Muscle of leg (tissue), 11 donors: ENCODE data around the gene GFM1. TPM values are rescaled to one million over a fixed set of nuclear protein-coding genes. Genes with fewer than 3 reads are reported as not detected.

Experiments used
- DNase-seq: peaks from one replicate; pipeline ENCODE4 v3.0.0; 2013
- H3K27ac ChIP-seq: one replicate; pipeline ENCODE4 v1.5.1; 2013; ENCODE audit warnings: mild to moderate bottlenecking, low read length, control low read depth
- H3K27me3 ChIP-seq: one replicate; pipeline ENCODE4 v1.6.1; 2013; ENCODE audit warnings: low read length; ENCODE audit not compliant: control insufficient read depth, insufficient read depth
- H3K36me3 ChIP-seq: one replicate; pipeline ENCODE4 v1.6.1; 2013; ENCODE audit warnings: low read length; ENCODE audit not compliant: control insufficient read depth, insufficient read depth
- H3K4me1 ChIP-seq: one replicate; pipeline ENCODE4 v1.6.1; 2013; ENCODE audit warnings: low read length; ENCODE audit not compliant: control insufficient read depth, insufficient read depth
- H3K4me3 ChIP-seq: one replicate; pipeline ENCODE4 v1.5.1; 2013; ENCODE audit warnings: low read length, control low read depth
- H3K9me3 ChIP-seq: replicated peaks from 2 replicates; pipeline ENCODE4 v1.6.1; 2013; ENCODE audit warnings: low read depth, low read length; ENCODE audit not compliant: control insufficient read depth
- WGBS: methylation state at CpG from one replicate; pipeline ENCODE4 v1.1.5; 2013; ENCODE audit warnings: missing lambda C conversion rate; ENCODE audit not compliant: insufficient coverage; 5-methylcytosine and 5-hydroxymethylcytosine counted together
- polyA plus RNA-seq, 8 donors: library from polyadenylated mRNA; unstranded; fragments of 120-200 nt; gene quantifications; one replicate each; pipeline versions ENCODE4 v1.2.1 to v1.2.3, GENCODE V29; 2013; ENCODE audit warnings: inconsistent platforms in 1 of 8, low replicate concordance in 1 of 8; ENCODE audit not compliant: insufficient read length in 8 of 8, insufficient read depth in 1 of 8
- total RNA-seq: library from RNA; stranded (reverse); fragments of 120-200 nt; gene quantifications from one replicate; pipeline ENCODE4 v1.2.4, GENCODE V29; 2013

GFM1 gene
- total and polyA plus RNA-seq, 9 donors, result 26.9 to 45.9 (median 32.2) TPM

DNA sequence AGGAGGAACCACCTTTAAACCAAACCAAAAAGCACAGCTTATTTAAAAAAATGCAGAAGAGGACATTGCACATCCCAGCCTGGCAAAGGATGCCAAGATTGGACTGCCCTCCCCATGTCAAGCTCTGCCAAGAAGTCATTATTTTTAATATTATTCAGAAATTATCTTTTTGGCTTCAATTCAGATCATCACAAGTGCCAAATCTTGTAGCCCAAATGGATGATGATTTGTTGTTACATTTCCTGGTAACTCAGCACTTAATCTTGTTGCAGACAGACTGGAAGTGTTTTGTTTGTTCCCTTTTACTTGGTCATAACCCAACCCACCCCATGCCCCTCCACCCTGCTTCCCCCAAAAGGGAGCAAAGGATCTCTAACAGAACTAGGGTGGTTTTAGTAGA, 56.2 kb downstream of the GFM1 start:
- H3K27me3 ChIP-seq, result no peaks in the 10 kb centered on the region
- H3K4me1 ChIP-seq, result no peaks in the 10 kb centered on the region
- no peaks in the 10 kb centered on the region for H3K9me3 ChIP-seq
- H3K4me3 ChIP-seq, result no peak overlapping the region
- peaks cover 14% of the 10 kb centered on the region for H3K36me3 ChIP-seq
- DNase-seq, result no peak
- no peak overlapping the region for H3K27ac ChIP-seq

DNA sequence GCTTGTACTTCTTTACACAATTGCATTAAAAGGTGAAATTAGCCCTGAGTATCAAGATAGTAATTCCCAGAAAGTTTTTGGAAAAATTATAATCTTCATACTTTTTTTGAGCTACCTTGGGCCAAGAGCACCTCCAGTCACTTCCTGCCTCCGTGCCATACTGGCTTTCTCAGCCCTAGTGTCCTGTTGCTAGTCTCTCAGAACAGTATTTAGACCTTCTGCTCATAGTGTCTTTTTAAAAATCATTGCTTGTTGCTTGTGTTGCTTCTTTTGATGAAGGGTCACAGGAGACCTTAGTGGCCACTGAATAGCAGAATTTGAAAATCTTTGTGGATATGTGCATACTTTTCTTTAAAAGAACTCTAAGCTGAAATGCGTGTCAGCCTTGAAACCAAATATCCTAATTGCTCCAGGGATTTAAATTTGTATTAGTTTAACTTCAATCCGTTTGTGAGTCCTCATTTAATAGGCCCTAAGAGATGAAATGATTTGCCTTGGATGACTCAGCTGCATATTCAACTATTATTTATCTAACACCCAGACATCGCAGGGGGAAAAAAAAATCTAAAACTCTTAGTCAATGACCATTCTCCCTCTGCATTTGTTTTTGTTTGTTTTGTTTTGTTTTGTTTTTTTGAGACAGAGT, 57.2 kb downstream of the GFM1 start:
- no peaks in the 10 kb centered on the region for H3K9me3 ChIP-seq
- no peak for DNase-seq
- WGBS, result no CpG with 5 or more reads among the region's 4 CpGs
- H3K4me3 ChIP-seq, result no peak overlapping the region
- no peaks in the 10 kb centered on the region for H3K4me1 ChIP-seq
- no peaks in the 10 kb centered on the region for H3K27me3 ChIP-seq
- no peak overlapping the region for H3K27ac ChIP-seq
- peaks cover 18% of the 10 kb centered on the region for H3K36me3 ChIP-seq

DNA sequence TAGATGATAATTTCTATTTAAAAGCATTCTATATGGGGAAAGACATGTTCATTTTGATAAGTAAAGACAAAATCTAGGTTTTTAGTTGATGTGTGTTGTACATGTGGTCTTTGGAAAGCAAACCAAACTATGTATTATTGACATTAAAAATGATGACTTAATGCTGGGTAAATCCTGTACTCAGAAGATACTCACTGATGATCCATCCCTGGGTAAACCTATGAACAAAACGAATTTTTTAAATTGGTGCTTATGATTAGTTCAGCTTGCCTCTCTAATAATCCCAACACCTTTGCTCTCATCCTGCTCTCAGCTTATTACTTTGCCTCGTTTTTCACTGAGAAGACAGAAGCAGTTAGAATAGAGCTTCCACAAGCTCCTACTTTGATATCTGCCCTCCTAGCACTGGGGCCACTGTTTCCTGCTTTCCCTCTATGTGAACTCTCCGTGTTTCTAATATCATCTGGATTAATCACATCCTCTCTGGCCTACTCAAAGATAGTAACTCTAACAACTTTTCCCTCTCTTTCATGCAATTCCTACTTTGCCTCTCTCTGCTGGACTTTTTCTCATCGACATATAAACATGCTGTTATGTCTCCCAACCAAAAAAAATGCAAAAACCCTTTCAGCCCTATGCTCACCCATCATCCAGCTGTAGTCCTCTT, 58.6 kb downstream of the GFM1 start:
- H3K4me1 ChIP-seq, result no peaks in the 10 kb centered on the region
- H3K36me3 ChIP-seq, result peaks cover 16% of the 10 kb centered on the region
- H3K27ac ChIP-seq, result no peak overlapping the region
- H3K9me3 ChIP-seq, result no peaks in the 10 kb centered on the region
- WGBS, result 76% methylated on average over 2 of the region's 4 CpGs
- DNase-seq, result no peak
- H3K27me3 ChIP-seq, result no peaks in the 10 kb centered on the region
- H3K4me3 ChIP-seq, result no peak overlapping the region

DNA sequence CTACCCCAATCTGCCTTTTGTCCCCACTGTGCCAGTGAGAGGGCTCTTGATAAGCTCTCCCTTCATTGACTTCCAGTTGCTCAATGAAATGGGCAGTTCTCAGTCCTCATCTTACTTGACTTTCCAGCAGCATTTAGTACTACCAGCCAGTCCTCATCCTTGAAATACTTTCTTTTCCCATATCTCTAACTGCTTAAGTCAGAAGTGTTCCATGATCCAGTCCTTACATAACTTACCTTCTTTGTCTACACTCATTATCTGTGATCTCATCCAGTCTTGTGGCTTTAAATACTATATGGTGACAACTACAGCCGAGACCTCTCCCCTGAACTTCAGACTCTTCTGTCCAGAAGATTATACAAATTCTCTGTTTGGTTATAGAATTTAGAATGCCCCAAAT, 59.2 kb downstream of the GFM1 start:
- no peak for DNase-seq
- Histone ChIP-seq H3K4me3 (no peak overlapping the region), H3K27me3 (no peaks in the 10 kb centered on the region), H3K27ac (no peak overlapping the region), H3K9me3 (no peaks in the 10 kb centered on the region), H3K36me3 (peaks cover 16% of the 10 kb centered on the region), H3K4me1 (no peaks in the 10 kb centered on the region)
- no CpG with 5 or more reads among the region's 1 CpG for WGBS

DNA sequence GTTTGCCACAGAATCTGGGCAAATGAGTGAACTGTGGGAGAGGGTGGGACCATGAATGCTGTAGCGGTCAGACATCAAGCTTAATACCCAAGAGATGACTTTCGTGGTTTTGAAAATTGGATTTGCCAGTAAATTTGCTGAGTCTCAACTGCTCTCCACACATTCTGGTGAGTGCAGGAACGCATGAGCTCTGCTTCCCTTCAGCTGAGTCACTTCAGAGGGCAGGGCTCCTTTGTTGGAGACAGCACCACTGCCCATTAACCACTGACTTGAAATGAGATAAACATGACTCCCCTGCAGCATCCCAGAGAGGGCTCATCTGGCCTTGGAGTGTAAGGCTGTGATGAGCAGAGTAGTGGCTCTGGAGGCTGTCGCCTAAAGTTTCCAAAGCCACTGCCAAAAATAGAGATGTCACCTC, 65.3 kb downstream of the GFM1 start:
- DNase-seq, result no peak
- Histone ChIP-seq H3K36me3 (peaks cover 43% of the 10 kb centered on the region), H3K9me3 (no peaks in the 10 kb centered on the region), H3K4me3 (no peak overlapping the region), H3K27me3 (no peaks in the 10 kb centered on the region), H3K27ac (no peak overlapping the region), H3K4me1 (no peaks in the 10 kb centered on the region)
- 58% methylated on average over 3 of the region's 4 CpGs for WGBS

DNA sequence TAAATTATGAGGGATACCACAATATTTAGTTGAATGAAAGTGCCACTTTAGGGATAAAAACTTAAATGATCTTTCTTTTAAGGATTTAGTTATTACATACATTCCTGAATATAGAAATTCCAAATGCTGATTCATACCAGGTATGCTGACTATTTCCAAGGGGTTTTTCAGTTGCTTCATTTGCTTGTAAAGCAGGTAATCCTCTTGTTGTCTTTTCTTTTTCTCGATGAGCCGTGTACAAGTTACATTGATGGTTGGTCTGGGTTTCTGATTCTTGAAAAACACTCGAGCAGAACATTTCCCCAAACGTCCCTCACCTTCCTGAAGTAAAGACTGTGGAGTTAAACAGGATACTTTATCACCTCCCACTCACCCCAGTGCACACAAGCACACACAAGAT, 66.3 kb downstream of the GFM1 start:
- no CpG with 5 or more reads among the region's 4 CpGs for WGBS
- Histone ChIP-seq H3K27me3 (no peaks in the 10 kb centered on the region), H3K4me1 (no peaks in the 10 kb centered on the region), H3K4me3 (no peak overlapping the region), H3K9me3 (no peaks in the 10 kb centered on the region), H3K36me3 (peaks cover 38% of the 10 kb centered on the region), H3K27ac (no peak overlapping the region)
- DNase-seq, result no peak

DNA sequence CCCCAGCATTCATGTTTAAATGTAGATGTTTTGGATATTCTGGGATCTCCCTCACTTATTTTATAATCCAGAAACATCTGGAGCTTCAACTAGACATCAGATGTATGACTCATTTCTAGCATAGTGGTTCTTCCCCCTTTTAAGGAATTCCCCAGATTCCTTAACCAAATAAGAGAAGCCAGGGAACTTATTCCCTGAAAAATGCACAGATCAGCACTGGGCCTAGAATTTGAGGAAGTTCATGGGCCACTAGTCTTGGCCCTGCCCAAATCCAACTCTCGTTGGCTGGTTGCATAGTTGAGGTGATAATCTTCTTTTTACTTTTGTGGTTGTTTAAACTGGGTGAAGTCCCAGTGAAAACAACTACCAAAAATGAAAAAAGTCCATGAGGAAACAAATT, 67.6 kb downstream of the GFM1 start:
- Histone ChIP-seq H3K27ac (no peak overlapping the region), H3K4me1 (no peaks in the 10 kb centered on the region)
- no CpG with 5 or more reads among the region's 1 CpG for WGBS

DNA sequence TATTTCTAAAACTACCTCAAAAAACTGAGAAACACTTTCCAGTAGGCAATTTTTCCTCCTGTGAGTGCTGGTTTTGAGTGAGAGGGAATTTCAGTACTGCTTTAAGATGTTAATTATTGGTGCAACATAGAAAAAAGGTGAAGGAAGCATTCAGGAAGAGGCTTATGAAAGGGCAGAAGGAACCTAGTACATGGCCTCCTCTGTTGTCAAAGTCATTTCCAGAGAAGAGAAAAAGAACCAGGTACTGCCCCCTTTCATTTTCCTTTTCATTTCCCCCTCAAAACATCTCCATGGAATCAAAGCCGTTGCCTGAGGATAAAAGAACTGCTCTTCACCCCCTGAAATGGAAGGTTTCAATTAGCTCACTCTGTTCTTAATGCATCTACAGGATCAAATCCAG, 68.1 kb downstream of the GFM1 start:
- peaks cover 34% of the 10 kb centered on the region for H3K36me3 ChIP-seq
- no CpG with 5 or more reads among the region's 1 CpG for WGBS
- peak overlapping the region; percentile 29 for H3K27ac ChIP-seq
- H3K27me3 ChIP-seq, result no peaks in the 10 kb centered on the region
- H3K9me3 ChIP-seq, result no peaks in the 10 kb centered on the region
- no peak for DNase-seq
- no peaks in the 10 kb centered on the region for H3K4me1 ChIP-seq
- no peak overlapping the region for H3K4me3 ChIP-seq

More for the DNA sequence above, 67.6 kb downstream of the GFM1 start:
- DNase-seq, result peak; percentile 51
- H3K9me3 ChIP-seq, result no peaks in the 10 kb centered on the region
- H3K36me3 ChIP-seq, result peaks cover 34% of the 10 kb centered on the region
- H3K27me3 ChIP-seq, result no peaks in the 10 kb centered on the region
- no peak overlapping the region for H3K4me3 ChIP-seq

DNA sequence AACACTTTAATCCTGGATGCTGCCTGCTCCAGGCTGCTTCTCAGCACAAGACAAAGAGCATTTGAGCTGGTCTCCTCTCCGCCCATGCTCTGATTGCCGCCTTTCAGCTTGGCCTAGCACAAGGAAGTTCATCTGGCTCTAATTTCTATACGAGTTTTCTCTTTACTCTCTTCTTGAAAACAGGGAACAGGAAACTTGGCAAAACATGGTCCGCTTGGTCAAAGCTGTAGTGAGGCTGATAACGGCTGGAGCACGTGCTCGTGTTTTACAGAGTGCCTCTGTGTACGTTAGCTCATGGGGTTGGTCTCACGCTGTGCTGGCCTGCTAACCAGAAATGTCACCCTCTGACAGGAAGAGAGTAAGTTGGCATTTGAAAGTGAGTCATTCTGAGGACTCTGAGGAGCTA, 68.8 kb downstream of the GFM1 start:
- Histone ChIP-seq H3K27me3 (no peaks in the 10 kb centered on the region), H3K4me1 (no peaks in the 10 kb centered on the region), H3K36me3 (peaks cover 34% of the 10 kb centered on the region), H3K9me3 (no peaks in the 10 kb centered on the region), H3K4me3 (no peak overlapping the region), H3K27ac (peak overlapping the region; percentile 29)
- WGBS, result 66% methylated on average over 8 of the region's 9 CpGs
- peak; percentile 37 for DNase-seq

DNA sequence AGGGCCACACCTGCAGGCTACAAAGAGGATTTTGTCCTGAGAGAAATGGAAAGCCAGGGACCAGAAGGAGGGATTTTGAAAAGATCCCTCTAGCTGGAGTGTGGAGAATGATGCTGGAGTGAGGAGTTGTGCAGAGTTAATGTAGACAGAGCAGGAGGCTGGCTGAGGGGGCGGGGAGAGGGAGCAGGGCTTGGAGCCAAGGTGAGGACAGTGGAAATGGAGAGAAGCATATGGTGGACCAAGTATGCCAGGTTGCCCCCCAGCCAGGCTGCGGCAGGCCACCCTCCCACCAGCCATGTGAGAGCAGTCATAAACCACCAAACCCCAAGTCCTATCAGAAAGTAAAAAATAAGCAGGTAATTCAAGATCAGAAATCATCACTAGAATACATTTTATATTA, 73.2 kb downstream of the GFM1 start:
- Histone ChIP-seq H3K4me3 (no peak overlapping the region), H3K27me3 (no peaks in the 10 kb centered on the region), H3K4me1 (peaks cover 3% of the 10 kb centered on the region), H3K27ac (no peak overlapping the region), H3K36me3 (peaks cover 13% of the 10 kb centered on the region), H3K9me3 (no peaks in the 10 kb centered on the region)
- WGBS, result 60% methylated on average over 1 of the region's 2 CpGs
- DNase-seq, result no peak
